HepG2 (cell line): ENCODE data around the gene ACER2. TPM values are rescaled to one million over a fixed set of nuclear protein-coding genes. Genes with fewer than 3 reads are reported as not detected.

Source experiments
- BORCS8-MEF2B ChIP-seq: sonication (generic); formaldehyde crosslinking; IDR thresholded peaks from 2 replicates; pipeline ENCODE4 v1.8.0; 2022; ENCODE audit warnings: mild to moderate bottlenecking, missing genetic modification reagents
- CENPT ChIP-seq: sonication (generic); formaldehyde crosslinking; IDR thresholded peaks from 2 replicates; pipeline ENCODE4 v1.8.0; 2022; ENCODE audit warnings: low read depth, mild to moderate bottlenecking, moderate library complexity, missing genetic modification reagents
- DPF2 ChIP-seq: sonication (generic); formaldehyde crosslinking; IDR thresholded peaks from 2 replicates; pipeline ENCODE4 v1.4.0; 2020; ENCODE audit warnings: mild to moderate bottlenecking, low read depth, missing genetic modification reagents, borderline replicate concordance
- GTF2F1 ChIP-seq: fragments of 150-350 bp; IDR thresholded peaks from 2 replicates; pipeline ENCODE4 v1.6.1; 2014; ENCODE audit warnings: low read length
- HMG20A ChIP-seq: IDR thresholded peaks from 2 replicates; pipeline ENCODE4 v1.6.1; 2016; ENCODE audit warnings: borderline replicate concordance
- HNF4G ChIP-seq, 2 experiments: sonication (generic) in 1 of 2; formaldehyde crosslinking in 1 of 2; IDR thresholded peaks; 2 replicates each; pipeline versions ENCODE4 v1.4.0 to v1.6.1; 2011 to 2020; ENCODE audit warnings: borderline replicate concordance in 2 of 2, low read depth in 2 of 2, mild to moderate bottlenecking in 2 of 2, low read length in 1 of 2, missing genetic modification reagents in 1 of 2, moderate library complexity in 1 of 2
- IKZF1 ChIP-seq: fragments of 450-650 bp; IDR thresholded peaks from 2 replicates; pipeline ENCODE4 v1.7.1; 2016
- KDM5A ChIP-seq: fragments of 200-600 bp; sonication (generic); IDR thresholded peaks from 2 replicates; pipeline ENCODE4 v1.7.0; 2018; ENCODE audit warnings: antibody characterized with exemption, mild to moderate bottlenecking, low read length, borderline replicate concordance
- MATR3 ChIP-seq: sonication (generic); formaldehyde crosslinking; IDR thresholded peaks from 2 replicates; pipeline ENCODE4 v1.4.0; 2020; ENCODE audit warnings: missing genetic modification reagents
- POLR2A ChIP-seq, 2 experiments: IDR thresholded peaks; 2 replicates each; pipeline ENCODE4 v1.6.1; 2011; ENCODE audit warnings: low read depth in 2 of 2, low read length in 2 of 2, mild to moderate bottlenecking in 1 of 2, moderate library complexity in 1 of 2; ENCODE audit not compliant: insufficient read depth in 1 of 2
- RBM22 ChIP-seq: fragments of 200-400 bp; formaldehyde crosslinking; optimal IDR thresholded peaks from 2 replicates; pipeline ENCODE3; 2017; ENCODE audit warnings: mild to moderate bottlenecking, low read length, moderate library complexity
- RELA ChIP-seq: sonication (generic); formaldehyde crosslinking; IDR thresholded peaks from 2 replicates; pipeline ENCODE4 v1.4.0; 2020; ENCODE audit warnings: missing genetic modification reagents
- YEATS4 ChIP-seq: sonication (generic); formaldehyde crosslinking; IDR thresholded peaks from 2 replicates; pipeline ENCODE4 v1.4.0; 2020; ENCODE audit warnings: missing genetic modification reagents, borderline replicate concordance
- ZBTB8A ChIP-seq: sonication (generic); formaldehyde crosslinking; IDR thresholded peaks from 2 replicates; pipeline ENCODE4 v1.4.0; 2020; ENCODE audit warnings: mild to moderate bottlenecking, low read depth, missing genetic modification reagents, borderline replicate concordance
- ZFP36L1 ChIP-seq: sonication (generic); formaldehyde crosslinking; IDR thresholded peaks from 2 replicates; pipeline ENCODE4 v1.8.0; 2022; ENCODE audit warnings: mild to moderate bottlenecking, missing genetic modification reagents, moderate library complexity
- ZMYM2 ChIP-seq: sonication (generic); formaldehyde crosslinking; IDR thresholded peaks from 2 replicates; pipeline ENCODE4 v1.8.0; 2022; ENCODE audit warnings: mild to moderate bottlenecking, missing genetic modification reagents
- ZNF34 ChIP-seq: sonication (generic); formaldehyde crosslinking; IDR thresholded peaks from 2 replicates; pipeline ENCODE4 v1.4.0; 2020; ENCODE audit warnings: mild to moderate bottlenecking, missing genetic modification reagents, borderline replicate concordance
- ZNF430 ChIP-seq: sonication (generic); formaldehyde crosslinking; IDR thresholded peaks from 2 replicates; pipeline ENCODE4 v1.9.0; 2021; ENCODE audit warnings: mild to moderate bottlenecking, missing genetic modification reagents
- ZNF543 ChIP-seq: sonication (generic); formaldehyde crosslinking; IDR thresholded peaks from 2 replicates; pipeline ENCODE4 v1.4.0; 2020; ENCODE audit warnings: mild to moderate bottlenecking, missing genetic modification reagents
- polyA plus RNA-seq, 8 experiments: library from polyadenylated mRNA; depleted of rRNA in 3 of 8; stranded (reverse) in 7 of 8; unstranded in 1 of 8; fragments of >200 nt; fragmentation: Illumina TruSeq in 4 of 8; extraction: Trizol in 4 of 8; gene quantifications; 2 replicates each; pipeline versions ENCODE4 v1.2.1 to v1.2.3, GENCODE V29; 2011 to 2016; ENCODE audit warnings: low read depth in 4 of 8, missing spikeins in 1 of 8, mixed read lengths in 1 of 8; ENCODE audit not compliant: insufficient read depth in 1 of 8
- total RNA-seq, 5 experiments: library from RNA; depleted of rRNA; stranded (reverse); fragments of >200 nt; fragmentation: Illumina TruSeq; extraction: Trizol; gene quantifications; 2 replicates each; pipeline ENCODE4 v1.2.3, GENCODE V29; 2016; ENCODE audit warnings: low read depth in 1 of 5
- TF ChIP-seq, protein P1 (sequence below): sonication (generic); formaldehyde crosslinking; IDR thresholded peaks from 2 replicates; pipeline ENCODE4 v1.4.0; 2020; ENCODE audit warnings: missing genetic modification reagents
- TF ChIP-seq, protein P2 (sequence below): sonication (generic); formaldehyde crosslinking; IDR thresholded peaks from 2 replicates; pipeline ENCODE4 v1.8.0; 2022; ENCODE audit warnings: missing genetic modification reagents, mild to moderate bottlenecking, moderate library complexity, borderline replicate concordance
- TF ChIP-seq, protein P3 (sequence below): sonication (generic); formaldehyde crosslinking; IDR thresholded peaks from 2 replicates; pipeline ENCODE4 v1.4.0; 2020; ENCODE audit warnings: missing genetic modification reagents, mild to moderate bottlenecking, borderline replicate concordance
- TF ChIP-seq, protein P4 (sequence below): sonication (generic); formaldehyde crosslinking; conservative IDR thresholded peaks from 2 replicates; pipeline ENCODE4 v1.8.1; 2023; ENCODE audit warnings: missing genetic modification reagents

Gene ACER2
- total and polyA plus RNA-seq, 2 of the 13 experiments (the other 11 are each of a cell fraction or from before 2014, with no cell fraction given), result 1.9 to 3.4 TPM

DNA sequence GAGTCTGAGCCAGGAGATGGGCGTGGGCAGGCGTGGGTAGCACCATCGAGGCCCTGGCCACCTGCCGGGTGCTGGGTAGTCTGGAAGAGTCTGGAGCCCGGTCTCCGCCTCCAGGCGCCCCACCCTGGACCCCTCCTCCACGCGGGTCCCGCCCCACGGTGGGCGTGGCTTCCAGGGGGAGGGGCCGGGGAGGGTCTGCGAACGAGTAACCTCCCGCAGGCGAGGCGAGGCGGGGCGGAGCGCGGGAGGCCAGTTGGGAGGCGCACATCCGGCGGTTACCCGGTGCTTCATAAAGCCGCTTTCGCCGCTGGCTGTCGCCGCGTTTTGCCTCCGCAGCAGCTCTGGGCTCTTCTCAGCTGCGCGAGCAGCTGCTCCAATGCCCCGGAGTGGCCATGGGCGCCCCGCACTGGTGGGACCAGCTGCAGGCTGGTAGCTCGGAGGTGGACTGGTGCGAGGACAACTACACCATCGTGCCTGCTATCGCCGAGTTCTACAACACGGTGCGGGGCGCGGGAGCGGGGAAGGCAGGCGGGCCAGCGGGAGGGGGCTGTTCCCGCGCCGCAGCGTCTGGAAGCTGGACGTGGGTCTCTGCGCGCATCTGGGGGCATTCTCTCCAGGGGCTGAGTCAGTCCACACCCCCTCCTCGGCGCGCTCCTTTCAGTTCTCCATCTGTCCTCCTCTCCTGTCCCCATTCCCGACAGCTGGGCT lies at the start of gene ACER2 (continued):
- TF ChIP-seq BORCS8-MEF2B (CRISPR knock-in tag) (peak; percentile 75; the same call in 1 of the 2 replicates), ZFP36L1 (CRISPR knock-in tag) (0 out of 2 replicates have a peak, but pooled peaks have one; percentile 35), HNF4G (IDR thresholded peaks at IDR 0.05; ENCODE audit: borderline replicate concordance, low read depth, low read length) (no peak), HNF4G (CRISPR knock-in tag; IDR thresholded peaks at IDR 0.05; ENCODE audit: borderline replicate concordance, low read depth) (no peak), ZNF34 (CRISPR knock-in tag) (no peak), RELA (CRISPR knock-in tag) (no peak), YEATS4 (CRISPR knock-in tag) (peak; percentile 83), GTF2F1 (no peak), IKZF1 (no peak), ZNF430 (CRISPR knock-in tag) (peak; percentile 94; the same call in 1 of the 2 replicates), ZMYM2 (CRISPR knock-in tag) (peak; percentile 82), MATR3 (CRISPR knock-in tag) (no peak), DPF2 (CRISPR knock-in tag) (no peak), ZNF543 (CRISPR knock-in tag) (no peak), HMG20A (CRISPR knock-in tag) (no peak), ZBTB8A (no peak), KDM5A (peak; percentile 22; the same call in 1 of the 2 replicates), POLR2A (IDR thresholded peaks at IDR 0.05; ENCODE audit: insufficient read depth in 1 of 2, low read depth in 2 of 2, low read length in 2 of 2) (peak; percentile 83 to 87), RBM22 (no peak), CENPT (no peak)
- TF ChIP-seq, protein P1, sequence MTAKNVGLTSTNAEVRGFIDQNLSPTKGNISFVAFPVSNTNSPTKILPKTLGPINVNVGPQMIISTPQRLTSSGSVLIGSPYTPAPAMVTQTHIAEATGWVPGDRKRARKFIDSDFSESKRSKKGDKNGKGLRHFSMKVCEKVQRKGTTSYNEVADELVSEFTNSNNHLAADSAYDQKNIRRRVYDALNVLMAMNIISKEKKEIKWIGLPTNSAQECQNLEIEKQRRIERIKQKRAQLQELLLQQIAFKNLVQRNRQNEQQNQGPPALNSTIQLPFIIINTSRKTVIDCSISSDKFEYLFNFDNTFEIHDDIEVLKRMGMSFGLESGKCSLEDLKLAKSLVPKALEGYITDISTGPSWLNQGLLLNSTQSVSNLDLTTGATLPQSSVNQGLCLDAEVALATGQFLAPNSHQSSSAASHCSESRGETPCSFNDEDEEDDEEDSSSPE (CRISPR knock-in tag), result peak; percentile 73
- TF ChIP-seq, protein P2, sequence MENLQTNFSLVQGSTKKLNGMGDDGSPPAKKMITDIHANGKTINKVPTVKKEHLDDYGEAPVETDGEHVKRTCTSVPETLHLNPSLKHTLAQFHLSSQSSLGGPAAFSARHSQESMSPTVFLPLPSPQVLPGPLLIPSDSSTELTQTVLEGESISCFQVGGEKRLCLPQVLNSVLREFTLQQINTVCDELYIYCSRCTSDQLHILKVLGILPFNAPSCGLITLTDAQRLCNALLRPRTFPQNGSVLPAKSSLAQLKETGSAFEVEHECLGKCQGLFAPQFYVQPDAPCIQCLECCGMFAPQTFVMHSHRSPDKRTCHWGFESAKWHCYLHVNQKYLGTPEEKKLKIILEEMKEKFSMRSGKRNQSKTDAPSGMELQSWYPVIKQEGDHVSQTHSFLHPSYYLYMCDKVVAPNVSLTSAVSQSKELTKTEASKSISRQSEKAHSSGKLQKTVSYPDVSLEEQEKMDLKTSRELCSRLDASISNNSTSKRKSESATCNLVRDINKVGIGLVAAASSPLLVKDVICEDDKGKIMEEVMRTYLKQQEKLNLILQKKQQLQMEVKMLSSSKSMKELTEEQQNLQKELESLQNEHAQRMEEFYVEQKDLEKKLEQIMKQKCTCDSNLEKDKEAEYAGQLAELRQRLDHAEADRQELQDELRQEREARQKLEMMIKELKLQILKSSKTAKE, result peak; percentile 55; the same call in 1 of the 2 replicates
- TF ChIP-seq, protein P3, sequence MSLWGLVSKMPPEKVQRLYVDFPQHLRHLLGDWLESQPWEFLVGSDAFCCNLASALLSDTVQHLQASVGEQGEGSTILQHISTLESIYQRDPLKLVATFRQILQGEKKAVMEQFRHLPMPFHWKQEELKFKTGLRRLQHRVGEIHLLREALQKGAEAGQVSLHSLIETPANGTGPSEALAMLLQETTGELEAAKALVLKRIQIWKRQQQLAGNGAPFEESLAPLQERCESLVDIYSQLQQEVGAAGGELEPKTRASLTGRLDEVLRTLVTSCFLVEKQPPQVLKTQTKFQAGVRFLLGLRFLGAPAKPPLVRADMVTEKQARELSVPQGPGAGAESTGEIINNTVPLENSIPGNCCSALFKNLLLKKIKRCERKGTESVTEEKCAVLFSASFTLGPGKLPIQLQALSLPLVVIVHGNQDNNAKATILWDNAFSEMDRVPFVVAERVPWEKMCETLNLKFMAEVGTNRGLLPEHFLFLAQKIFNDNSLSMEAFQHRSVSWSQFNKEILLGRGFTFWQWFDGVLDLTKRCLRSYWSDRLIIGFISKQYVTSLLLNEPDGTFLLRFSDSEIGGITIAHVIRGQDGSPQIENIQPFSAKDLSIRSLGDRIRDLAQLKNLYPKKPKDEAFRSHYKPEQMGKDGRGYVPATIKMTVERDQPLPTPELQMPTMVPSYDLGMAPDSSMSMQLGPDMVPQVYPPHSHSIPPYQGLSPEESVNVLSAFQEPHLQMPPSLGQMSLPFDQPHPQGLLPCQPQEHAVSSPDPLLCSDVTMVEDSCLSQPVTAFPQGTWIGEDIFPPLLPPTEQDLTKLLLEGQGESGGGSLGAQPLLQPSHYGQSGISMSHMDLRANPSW, result no peak
- TF ChIP-seq, protein P4, sequence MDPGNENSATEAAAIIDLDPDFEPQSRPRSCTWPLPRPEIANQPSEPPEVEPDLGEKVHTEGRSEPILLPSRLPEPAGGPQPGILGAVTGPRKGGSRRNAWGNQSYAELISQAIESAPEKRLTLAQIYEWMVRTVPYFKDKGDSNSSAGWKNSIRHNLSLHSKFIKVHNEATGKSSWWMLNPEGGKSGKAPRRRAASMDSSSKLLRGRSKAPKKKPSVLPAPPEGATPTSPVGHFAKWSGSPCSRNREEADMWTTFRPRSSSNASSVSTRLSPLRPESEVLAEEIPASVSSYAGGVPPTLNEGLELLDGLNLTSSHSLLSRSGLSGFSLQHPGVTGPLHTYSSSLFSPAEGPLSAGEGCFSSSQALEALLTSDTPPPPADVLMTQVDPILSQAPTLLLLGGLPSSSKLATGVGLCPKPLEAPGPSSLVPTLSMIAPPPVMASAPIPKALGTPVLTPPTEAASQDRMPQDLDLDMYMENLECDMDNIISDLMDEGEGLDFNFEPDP (CRISPR knock-in tag), result no peak
